Urothelium cell line (cell line): ENCODE data around the gene ITGB2.

ENCODE experiments used
- DNase-seq: peaks from one replicate; pipeline ENCODE4 v3.0.0; 2011; ENCODE audit warnings: low spot score, mixed read lengths
- FAIRE-seq: peaks from 2 replicates; lab custom pipeline; 2011; peaks lifted over from hg19 to GRCh38; lab: Jason Lieb, UNC

The ITGB2 gene

DNA sequence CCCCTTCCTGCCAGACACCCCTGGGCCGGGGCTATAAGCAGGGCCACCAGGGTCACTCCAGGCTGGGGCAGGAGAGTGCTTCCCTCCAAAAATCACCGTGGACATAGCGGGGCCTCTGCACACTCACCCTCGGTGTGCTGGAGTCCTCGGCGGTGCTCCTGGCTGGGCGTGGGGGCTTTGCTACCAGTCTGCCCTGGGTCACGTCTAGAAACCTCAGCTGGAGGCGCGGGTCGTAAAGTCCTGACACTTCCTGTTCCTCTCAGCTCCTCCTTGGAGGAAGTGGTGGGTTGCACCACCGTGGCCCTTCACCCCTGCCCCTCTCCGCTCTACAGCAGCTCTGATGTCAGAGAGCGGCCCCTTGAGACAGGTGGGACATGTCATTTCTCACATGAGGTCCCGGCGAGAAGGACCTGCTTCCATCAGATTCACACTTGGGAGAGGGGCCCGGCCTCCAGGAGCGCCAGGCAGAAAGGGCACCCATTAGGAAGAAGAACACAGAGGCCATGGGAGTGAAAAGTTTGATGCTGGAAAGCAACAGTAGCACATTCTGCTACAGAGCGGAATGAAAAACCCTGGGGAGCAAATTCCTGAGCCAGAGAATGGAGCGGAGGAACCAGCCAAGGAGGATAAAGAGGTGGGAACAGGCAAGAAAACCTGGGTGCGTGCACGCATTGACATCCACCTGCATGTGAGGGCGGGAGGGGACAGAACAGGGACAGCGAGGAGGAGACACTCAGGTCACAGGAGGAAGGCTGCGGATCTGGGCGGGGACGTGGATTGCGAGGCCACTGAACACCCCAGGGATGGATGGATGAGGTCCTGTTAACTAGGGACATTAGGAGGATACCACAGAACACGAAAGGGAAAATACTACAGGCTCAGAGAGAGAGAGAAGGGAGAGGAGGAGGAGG lies at the start of gene ITGB2:
ITGB2 (minus strand) TSS at position 206 of the 911 bp plus-strand sequence. CDS start 10,117 bp downstream, outside the sequence.
- no peak for FAIRE-seq
- DNase-seq, result no peak

DNA sequence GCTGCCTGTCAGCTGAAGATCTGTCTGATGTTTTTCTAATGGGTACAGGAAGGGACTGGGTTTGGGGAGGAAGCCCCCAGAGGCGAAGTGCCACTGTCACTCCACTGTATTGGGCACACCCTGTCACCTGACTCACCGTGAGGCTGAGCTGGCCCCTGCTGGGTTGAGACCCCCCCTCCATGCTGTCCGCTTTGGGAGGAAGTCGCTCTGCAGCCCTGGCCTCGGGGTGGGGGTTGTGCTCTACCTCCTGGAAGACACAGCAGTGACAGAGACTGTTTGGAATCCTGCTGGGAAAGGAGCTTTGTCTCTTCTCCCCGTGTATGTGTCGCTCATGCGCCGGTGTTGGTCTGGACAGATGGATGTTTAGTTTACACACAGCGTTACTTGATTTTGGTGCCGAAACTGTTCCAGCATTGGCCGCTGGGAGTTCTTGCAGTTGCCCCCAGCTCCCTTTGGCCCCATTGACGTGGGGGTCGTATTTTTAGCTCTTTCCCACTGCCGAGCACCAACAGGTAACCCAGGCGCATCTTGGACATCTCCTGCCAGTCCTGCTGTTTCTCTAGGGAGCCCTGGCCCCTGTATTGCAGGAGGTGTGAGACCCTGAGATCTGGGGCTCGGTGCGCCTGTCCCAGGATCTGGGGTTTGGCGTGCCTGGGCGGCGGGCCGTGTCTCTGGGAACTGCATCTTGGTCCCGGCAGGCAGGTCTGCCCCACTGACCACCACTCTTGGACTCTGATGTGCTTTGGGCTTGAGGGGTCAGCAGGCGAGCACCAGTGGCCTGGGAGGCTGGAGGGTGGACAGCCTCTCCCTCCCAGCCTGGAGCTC lies 49.4 kb upstream of the ITGB2 start:
- DNase-seq, result no peak
- FAIRE-seq, result no peak

DNA sequence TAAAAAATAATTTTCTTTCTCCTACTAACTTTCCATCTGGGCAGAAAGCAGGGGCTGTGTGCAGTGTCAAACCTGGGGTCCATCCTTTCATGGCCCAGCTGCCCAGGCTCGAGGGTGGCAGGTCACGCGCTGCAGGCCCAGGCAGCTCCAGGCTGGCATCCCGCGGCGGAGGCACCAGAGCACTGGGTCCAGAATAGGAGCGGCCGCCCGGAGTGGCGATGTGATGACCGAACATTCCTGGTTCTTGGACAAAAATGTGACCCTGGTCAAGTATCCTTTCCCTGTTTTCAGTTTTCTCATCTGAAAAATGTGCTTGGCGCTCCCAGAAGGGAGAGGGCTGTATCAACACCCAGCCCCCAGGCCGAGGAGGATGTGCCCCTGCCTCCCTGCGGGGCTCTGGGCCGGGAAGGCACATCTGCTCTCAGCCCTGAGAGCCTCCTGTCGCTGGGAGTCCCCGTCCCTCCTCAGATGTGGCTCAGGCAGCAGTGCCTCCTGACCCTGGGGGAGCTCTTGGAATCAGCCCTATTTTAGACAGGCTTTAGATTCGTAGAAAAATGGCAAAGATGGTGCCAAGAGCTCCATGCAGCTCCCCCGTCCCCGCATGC lies 48.5 kb upstream of the ITGB2 start:
- FAIRE-seq (no peak), DNase-seq (no peak)

DNA sequence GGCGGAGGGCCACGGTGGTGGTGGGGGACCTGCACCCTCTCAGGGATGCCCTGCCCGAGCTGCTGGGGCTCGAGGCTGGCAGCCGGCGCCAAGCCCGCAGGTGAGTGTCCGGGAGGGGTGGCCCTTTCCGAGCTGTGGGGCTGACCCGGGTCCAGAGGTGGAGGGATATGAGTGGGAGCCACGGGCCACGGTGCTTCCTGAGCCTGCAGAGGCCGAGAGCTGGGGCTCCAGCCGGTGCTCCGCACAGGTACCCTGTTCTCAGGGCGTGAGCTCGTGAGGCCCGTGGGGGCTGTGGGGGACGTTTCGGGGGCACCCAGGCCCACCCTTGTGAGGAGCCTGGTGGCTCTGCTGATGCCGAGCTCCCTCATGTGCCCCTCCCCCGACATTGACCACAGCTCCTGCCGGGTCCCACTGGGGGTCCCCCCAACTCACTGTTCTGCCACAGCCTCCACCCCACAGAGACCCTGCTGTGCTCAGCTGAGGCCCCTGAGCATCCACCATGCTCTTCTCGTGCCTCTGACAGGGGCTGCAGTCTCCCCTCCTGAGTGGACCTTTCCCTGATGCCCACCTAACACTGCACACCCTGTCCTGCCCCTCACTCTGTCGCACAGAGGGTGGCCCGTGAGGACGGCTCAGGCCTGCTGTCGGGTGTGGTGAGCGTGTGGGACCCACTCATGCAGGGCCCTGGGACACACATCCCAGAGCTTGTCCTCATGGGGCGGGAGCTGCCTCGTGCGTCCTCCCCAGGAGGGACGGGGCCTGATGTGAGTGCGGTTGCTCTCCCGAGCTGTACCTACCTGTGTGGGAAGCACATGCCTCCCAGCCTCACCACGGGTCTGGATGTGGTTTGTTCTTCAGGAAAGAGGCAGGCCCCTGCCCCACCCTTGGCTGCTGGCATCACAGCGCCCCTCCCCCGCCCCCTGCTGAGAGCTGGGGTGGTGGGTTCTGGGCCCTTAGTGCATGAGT lies 46.7 kb upstream of the ITGB2 start:
- FAIRE-seq (no peak), DNase-seq (no peak)

DNA sequence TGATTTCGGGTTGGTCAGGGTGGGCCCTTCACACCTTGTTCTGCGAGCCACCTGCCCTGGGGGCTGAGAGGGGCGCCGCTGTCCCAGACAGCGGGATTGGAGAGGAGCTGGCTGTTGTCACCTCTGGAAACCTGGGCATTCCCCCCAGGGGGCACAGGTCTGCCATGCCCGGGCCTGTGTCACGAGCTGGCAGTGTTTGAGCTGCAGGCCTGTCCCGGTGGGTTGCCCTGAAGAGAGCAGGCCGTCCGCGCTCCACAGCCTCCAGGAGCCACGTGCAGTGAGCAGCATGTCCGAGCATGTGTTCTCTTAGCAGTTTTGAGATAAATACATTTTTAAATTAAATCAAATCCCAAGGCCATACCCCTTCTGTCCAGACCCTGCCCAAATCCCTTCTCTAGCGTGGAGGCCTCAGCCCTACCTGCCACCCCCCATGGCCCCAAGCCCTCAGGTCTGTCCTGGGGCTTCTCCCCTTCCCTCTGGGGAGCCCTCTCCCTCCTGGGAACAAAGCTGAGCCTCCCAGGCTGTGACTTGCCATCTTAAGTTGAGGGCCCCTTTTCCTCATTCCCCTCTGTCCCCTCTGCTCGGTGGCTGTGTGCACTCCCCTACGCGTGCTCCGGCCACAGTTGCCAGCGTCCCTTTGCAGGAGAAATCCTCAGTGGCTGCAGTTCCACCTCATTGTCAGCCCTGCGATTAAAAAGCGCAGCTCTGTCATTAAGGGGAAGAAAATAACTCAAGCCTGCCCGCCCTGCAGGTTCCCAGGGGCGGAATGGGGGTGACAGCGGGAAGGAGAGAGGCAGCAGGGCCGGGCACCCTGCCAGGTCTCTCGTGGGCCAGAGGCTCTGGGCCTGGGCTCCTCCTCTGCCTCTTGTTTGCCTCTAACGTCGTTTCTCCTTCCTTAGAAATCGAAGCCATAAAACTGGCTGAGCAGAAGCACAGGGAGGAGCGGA lies 45.7 kb upstream of the ITGB2 start:
- DNase-seq (no peak), FAIRE-seq (no peak)

DNA sequence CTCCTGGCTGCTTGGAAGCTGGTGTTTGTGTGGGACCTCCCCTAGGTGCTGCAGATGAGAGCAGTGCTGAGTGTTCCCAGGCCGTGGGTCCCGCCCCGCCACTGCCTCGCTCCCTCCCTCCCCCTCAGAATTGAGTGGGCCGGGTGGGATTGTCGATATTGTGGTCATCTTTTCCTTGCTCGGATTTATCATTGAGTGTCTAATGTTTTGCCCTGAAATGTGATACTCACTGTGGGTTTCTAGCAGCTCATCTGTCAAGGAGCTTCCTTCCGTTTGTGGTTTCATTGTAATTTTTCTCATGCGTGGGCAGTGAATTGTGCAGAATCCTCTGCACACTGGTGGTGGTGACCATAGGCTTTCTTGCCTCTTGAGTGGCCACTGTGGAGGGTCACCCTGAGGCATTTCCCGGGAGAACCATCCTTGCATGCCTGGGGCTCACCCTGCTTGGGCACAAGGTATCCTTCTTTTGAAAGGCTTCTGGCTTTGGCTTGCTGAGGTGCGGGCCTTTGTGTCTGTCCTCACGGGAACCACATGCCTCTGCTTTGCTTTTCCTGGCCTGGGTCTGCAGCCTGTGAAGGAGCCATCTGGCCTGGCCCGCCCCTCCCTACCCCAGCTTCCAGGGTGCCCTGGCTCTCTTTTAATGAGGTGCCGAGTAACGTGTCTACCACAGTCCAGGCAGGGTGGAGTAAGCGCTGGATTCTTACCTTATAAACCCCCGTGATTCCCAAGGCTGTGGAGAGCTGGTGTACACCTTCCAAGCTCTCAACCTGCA lies 44.7 kb upstream of the ITGB2 start:
- FAIRE-seq (peak; percentile 20), DNase-seq (no peak)

DNA sequence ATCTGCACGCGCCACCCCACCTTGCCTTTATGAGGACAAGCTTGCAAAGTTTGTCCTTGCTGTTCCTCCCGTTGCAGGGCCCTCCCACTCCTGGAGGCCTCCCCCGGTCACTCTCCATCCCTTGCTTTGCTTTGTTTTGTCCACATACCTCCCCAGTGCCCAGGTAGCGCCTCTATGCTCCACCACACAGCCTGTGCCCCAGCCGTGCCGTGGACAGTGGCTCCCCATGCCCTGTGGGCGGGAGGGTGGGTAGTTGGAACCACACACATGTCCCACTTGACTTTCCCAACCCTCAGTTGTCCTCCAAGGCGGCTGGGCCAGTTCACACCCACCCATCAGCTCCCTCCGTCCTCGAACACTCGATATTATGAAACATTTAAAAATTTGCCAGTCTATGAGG lies 43.7 kb upstream of the ITGB2 start:
- DNase-seq (no peak), FAIRE-seq (no peak)

DNA sequence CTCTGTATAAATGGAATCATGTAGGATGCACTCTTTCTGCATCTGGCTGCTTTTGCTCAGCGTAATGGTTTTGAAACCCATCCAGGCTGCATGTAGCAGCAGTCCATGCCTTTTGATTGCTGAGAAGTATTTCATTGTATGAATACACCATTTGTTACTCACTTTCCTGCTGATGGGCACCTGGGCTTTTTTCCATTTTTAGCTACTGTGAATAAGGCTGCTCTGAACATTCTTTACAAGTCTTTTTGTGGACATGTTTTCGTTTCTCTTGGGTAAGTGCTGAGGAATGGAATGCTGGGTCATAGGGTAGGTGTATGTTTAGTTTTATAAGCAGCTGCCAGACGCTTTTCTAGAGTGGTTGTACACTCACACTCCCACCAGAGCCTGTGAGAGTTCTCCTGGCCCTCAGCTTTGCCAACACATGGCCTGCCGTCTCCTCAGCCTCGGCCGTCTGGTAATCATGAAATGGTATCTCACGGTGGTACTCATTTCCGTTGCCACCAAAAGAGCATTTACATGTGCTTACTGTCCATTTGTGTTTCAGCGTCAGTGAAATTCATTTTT lies 41.8 kb upstream of the ITGB2 start:
- no peak for DNase-seq
- FAIRE-seq, result no peak

DNA sequence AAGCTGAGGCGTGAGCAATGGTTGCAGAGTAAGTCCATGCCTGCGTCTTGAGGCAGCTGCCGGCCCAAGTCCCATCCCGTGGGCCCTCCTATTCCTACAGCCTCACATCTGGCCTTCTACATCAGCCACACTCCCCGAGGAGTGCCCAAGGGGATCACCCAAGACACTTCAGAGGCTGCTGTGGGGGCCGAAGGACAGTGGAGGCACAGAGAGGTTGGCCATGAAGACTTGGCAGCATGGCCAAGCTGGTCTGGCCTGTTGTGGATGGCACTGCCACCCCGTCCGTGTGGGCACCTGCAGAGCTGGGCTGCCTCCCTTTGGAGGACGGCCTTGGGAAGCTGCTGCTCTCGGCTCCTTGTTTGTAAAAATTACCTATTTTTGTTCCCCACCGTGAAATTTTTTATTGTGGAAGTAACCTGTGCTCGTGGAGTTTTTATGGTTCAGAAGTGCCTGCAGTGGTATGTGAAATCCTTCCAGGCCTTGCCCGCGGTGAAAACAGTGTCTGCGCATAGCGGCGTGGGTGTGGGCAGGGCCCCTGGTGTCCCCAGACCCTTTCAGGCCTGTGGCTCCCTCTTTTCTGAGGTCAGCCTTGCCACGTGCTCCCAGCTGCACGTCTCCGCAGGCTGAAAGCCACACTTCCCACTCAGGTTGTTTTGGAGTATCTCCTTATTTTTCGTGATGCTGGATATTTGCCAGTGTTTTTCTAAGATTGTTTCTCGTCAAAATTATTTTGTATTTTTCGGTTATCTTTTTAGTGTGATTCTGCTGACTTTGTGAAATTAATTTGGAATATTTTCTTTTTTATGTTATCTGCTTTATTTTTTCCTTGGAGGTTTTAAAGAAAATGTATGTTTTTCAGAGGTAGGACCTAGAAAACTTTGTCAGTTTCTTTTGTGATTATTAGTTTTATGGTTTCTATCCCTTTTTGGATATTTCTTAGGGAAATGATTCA lies 39.7 kb upstream of the ITGB2 start:
- FAIRE-seq (no peak), DNase-seq (no peak)

DNA sequence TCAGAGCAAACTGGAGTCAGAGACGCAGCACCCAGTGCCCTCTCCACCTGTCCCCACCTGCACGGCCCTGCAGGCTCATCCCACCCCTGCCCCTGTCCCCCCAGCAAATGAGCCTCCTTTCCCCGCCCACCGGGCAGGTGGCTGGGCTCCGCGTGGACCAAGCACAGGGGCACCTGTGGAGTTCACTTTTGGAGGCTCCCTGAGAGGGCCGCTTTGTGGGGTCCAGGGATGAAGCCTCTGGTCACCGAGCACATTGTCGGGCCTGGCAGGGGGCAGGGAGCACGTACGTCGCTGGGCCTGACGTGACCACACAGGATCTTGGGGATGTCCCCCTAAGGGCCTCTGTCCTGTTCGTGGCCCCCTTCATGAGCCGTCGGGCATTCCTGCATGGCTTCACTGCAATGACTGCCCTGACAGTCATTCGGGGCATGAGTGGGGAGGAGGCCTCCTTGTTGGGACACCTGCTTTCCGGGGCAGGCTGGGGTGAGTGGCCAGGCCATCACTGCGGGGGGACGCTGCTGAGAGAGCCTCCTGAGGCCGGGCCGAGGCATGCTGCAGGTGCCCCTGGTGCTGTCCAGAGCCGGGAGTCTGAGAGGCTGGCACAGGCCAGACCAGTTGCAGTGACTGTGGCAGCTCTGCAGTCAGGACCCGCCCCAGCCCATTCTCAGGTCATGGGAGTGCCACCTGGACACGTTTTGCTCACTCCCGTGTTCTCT lies 38.8 kb upstream of the ITGB2 start:
- no peak for DNase-seq
- no peak for FAIRE-seq

DNA sequence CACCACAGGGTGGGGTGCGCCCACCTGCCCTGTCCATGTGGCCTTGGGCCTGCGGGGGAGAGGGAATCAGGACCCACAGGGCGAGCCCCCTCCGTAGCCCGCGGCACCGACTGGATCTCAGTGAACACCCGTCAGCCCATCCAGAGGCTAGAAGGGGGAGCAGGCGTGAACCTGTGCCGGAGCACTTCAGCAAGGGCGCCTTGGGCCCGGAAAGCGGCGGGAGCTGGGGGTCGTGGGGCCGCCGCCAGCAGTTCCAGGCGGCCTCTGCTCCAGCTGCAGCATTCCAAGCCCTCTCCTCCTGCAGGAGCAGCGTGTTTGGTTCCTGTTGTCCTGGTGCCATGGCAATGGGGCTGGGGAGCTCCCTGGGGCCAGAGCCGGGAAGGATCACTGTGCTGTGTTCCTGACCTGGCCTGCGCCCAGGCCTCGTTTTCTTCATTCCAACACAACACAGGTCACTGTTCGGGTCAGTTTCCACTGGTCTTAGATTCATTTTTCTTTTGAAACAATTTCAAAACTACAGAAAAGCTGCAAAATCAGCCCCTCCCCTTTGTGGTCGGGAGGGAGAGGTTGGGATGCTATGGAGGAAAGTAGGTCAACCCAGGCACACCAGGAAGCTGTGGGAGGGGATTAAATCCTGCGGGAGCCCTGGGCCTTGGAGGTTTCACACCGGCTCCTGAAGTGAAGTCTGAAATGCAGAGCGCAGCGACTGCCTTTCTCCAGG lies 37.9 kb upstream of the ITGB2 start:
- no peak for FAIRE-seq
- DNase-seq, result no peak

DNA sequence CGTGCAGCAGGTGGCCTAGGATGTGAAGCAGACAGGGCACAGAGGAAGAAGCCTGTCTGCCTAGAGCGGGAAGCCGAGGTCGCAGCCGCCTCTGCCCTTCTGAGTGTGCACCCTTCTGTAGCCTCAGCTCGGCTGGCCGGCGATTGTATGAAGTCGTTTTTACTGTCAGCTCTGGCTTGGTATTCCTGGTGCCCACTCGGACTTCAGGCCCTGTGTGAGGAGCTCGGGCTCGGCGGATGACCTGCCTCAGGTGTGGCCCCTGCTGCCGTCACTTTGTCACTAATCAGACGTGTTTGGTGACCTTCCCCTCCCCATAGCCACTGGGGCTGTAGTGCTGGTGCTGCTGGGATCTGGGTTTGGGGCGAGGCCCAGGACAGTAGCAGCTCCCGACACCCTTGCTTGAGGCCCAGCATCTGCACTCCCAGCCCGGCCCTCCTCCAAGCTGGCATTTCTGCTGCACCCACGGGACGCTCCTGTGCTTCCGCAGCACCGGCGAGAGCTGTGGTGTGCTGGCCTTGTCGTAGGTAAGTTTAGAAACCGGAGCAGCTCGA lies 37.3 kb upstream of the ITGB2 start:
- no peak for FAIRE-seq
- DNase-seq, result no peak

DNA sequence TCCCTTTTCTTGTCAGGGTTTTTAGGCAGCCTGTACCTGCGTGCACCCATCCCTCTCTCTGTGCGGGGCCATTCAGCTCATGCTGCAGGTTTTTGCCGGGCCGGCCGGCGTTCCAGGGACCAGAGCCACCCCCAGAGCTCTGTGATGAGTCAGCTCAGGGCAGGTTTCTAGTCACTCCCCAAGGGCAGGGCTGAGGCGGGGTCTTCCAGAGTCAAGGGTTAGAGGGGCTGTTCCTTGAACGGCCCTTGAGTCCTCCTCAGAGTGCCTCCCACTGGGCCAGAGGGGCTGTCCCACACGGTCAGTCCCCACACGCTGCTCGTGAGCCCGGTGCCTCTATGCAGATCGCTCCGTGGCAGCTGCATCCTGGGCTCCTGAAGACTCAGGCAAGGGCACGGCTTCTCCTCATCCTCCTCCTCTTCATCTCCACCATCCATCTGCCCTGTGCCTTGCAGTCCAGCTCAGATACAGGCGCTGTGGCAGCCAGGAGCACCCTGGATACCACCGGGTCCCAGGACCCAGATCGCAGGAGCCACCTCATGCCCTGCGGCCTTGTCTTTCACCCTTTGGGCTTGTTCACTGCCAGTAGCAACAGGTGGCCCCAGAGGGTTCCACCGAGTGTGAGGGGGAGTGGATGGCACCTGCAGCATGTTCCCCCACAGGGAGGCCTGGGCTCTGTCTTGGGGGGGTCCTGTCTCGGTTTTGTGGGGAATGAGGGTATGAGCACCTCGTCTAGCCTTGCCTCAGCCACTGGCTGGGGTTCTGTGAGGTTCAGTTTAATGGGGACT lies 36.5 kb upstream of the ITGB2 start:
- FAIRE-seq, result no peak
- no peak for DNase-seq

DNA sequence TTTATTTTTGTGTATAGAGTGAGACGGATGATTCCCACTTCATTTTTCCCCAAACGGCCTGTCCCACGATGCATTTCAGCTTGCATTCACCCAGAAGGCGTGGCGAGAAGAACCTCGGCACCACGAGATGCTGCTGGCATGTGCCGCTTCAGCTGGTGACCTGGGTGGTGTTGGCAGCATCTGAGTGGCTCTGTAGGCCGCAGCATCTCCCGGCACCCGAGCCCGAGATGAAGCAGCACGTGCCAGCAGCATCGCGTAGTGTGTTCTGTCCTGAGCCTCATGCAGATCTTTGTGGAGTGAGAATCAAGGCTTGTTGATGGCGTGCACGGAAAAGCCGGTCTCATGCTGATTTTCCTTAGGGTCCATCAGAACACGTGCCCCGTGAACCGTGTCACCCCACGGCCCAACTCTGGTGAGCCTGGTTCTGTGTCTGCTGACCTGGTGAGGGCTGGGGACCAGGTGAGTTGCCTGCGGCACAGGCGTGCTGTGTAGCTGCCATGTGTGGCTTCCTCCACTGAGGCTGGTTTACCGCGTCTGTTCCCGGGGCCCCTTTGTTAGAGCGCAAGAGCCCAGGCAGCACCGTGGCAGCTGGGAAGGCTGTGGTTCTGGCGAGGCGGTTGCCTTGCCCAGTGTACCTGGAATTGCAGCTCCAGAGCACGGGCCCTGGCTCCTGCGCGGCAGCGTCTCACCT lies 35.8 kb upstream of the ITGB2 start:
- DNase-seq (no peak), FAIRE-seq (no peak)
